GM23338 (cell line): ENCODE results near the gene SMAD3. TPM values are rescaled to one million over a fixed set of nuclear protein-coding genes. Genes with fewer than 3 reads are reported as not detected.

Source experiments
- ATAC-seq: fragments of 200-7000 bp; cut with Tn5 transposase; 3 replicates; pipeline ENCODE4 v1.9.1; 2020
- DNase-seq: peaks from one replicate; pipeline ENCODE4 v3.0.0-alpha.2; 2015; ENCODE audit warnings: low spot score
- H2AFZ ChIP-seq: fragments of 200-600 bp; sonication (generic); 2 replicates; pipeline ENCODE4 v1.8.0; 2016; ENCODE audit warnings: antibody characterized with exemption, mild to moderate bottlenecking, moderate library complexity
- H3F3A ChIP-seq: fragments of 200-600 bp; sonication (generic); replicated peaks from 2 replicates; pipeline ENCODE4 v1.8.0; 2017; ENCODE audit warnings: antibody characterized with exemption, mixed run types, low read depth
- H3K27ac ChIP-seq: fragments of 200-600 bp; sonication (generic); 2 replicates; pipeline ENCODE4 v1.6.1; 2016; ENCODE audit warnings: low read depth
- H3K27me3 ChIP-seq: fragments of 200-600 bp; sonication (generic); 2 replicates; pipeline ENCODE4 v1.8.0; 2016; ENCODE audit warnings: mild to moderate bottlenecking, mixed run types, moderate library complexity; ENCODE audit not compliant: insufficient read depth
- H3K36me3 ChIP-seq: fragments of 200-600 bp; sonication (generic); 2 replicates; pipeline ENCODE4 v1.8.0; 2016; ENCODE audit warnings: mild to moderate bottlenecking; ENCODE audit not compliant: insufficient read depth
- H3K4me1 ChIP-seq: fragments of 200-600 bp; sonication (generic); 2 replicates; pipeline ENCODE4 v1.8.0; 2016; ENCODE audit warnings: mild to moderate bottlenecking, moderate library complexity; ENCODE audit not compliant: insufficient read depth
- H3K4me2 ChIP-seq: fragments of 200-600 bp; sonication (generic); 2 replicates; pipeline ENCODE4 v1.7.1; 2017; ENCODE audit warnings: mixed run types
- H3K4me3 ChIP-seq: fragments of 200-600 bp; sonication (generic); 2 replicates; pipeline ENCODE4 v1.6.1; 2016; ENCODE audit warnings: mixed run types
- H3K79me2 ChIP-seq: fragments of 200-600 bp; sonication (generic); replicated peaks from 2 replicates; pipeline ENCODE4 v1.8.0; 2017; ENCODE audit warnings: mild to moderate bottlenecking; ENCODE audit not compliant: insufficient read depth
- H3K9me2 ChIP-seq: fragments of 200-600 bp; sonication (generic); 2 replicates; pipeline ENCODE4 v1.8.0; 2017; ENCODE audit not compliant: insufficient read depth
- H4K20me1 ChIP-seq: fragments of 200-600 bp; sonication (generic); replicated peaks from 2 replicates; pipeline ENCODE4 v1.8.0; 2017; ENCODE audit warnings: mild to moderate bottlenecking; ENCODE audit not compliant: insufficient read depth
- H3K27ac Mint-ChIP-seq: 2 replicates; pipeline ENCODE4 v1.8.0; 2020; ENCODE audit warnings: inconsistent platforms, mild to moderate bottlenecking, moderate library complexity, mixed read lengths
- H3K27me3 Mint-ChIP-seq: 3 replicates; pipeline ENCODE4 v1.8.0; 2022; ENCODE audit warnings: low read depth, mild to moderate bottlenecking, moderate library complexity, mixed read lengths, inconsistent platforms; ENCODE audit not compliant: insufficient read depth, poor library complexity
- H3K36me3 Mint-ChIP-seq: 3 replicates; pipeline ENCODE4 v1.8.0; 2021; ENCODE audit warnings: low read depth, mild to moderate bottlenecking, inconsistent platforms, moderate library complexity, mixed read lengths
- H3K4me1 Mint-ChIP-seq: 3 replicates; pipeline ENCODE4 v1.8.0; 2020; ENCODE audit warnings: mild to moderate bottlenecking, inconsistent platforms, mixed read lengths
- H3K4me3 Mint-ChIP-seq: 3 replicates; pipeline ENCODE4 v1.8.0; 2021; ENCODE audit warnings: moderate library complexity, mild to moderate bottlenecking, inconsistent platforms, mixed read lengths
- H3K9me3 Mint-ChIP-seq: 3 replicates; pipeline ENCODE4 v1.8.0; 2020; ENCODE audit warnings: moderate library complexity, mild to moderate bottlenecking, inconsistent platforms, mixed read lengths
- CREB1 ChIP-seq: fragments of 250-450 bp; sonication (Bioruptor Pico); IDR thresholded peaks from 2 replicates; pipeline ENCODE4 v1.5.0; 2020; ENCODE audit warnings: low read depth, mild to moderate bottlenecking, moderate library complexity
- EZH2 ChIP-seq: fragments of 200-600 bp; sonication (generic); IDR thresholded peaks from one replicate; pipeline ENCODE4 v1.8.0; 2017; ENCODE audit warnings: antibody characterized with exemption, mild to moderate bottlenecking, low read depth; ENCODE audit not compliant: unreplicated experiment
- EZH2phosphoT487 ChIP-seq: fragments of 200-600 bp; sonication (generic); IDR thresholded peaks from one replicate; pipeline ENCODE4 v1.8.1; 2018; ENCODE audit warnings: antibody characterized with exemption; ENCODE audit not compliant: unreplicated experiment
- JUNB ChIP-seq: IDR thresholded peaks from one replicate; pipeline ENCODE4 v1.6.1; 2016; ENCODE audit warnings: antibody characterized with exemption; ENCODE audit not compliant: unreplicated experiment
- NANOG ChIP-seq: IDR thresholded peaks from 2 replicates; pipeline ENCODE4 v1.6.1; 2016; ENCODE audit warnings: antibody characterized with exemption, borderline replicate concordance
- POLR2AphosphoS5 ChIP-seq: IDR thresholded peaks from 2 replicates; pipeline ENCODE4 v1.6.1; 2016; ENCODE audit warnings: antibody characterized with exemption, low read depth
- STAT1 ChIP-seq: IDR thresholded peaks from one replicate; pipeline ENCODE4 v1.6.1; 2016; ENCODE audit warnings: antibody characterized with exemption; ENCODE audit not compliant: unreplicated experiment
- ZNF114 ChIP-seq: fragments of 250-450 bp; sonication (Bioruptor Pico); IDR thresholded peaks from 2 replicates; pipeline ENCODE4 v1.5.0; 2020; ENCODE audit warnings: mild to moderate bottlenecking, moderate library complexity
- ZNF331 ChIP-seq: fragments of 250-450 bp; sonication (Bioruptor Pico); IDR thresholded peaks from 2 replicates; pipeline ENCODE4 v1.5.0; 2020; ENCODE audit warnings: low read depth, mild to moderate bottlenecking, moderate library complexity
- polyA plus RNA-seq: library from polyadenylated mRNA; unstranded; fragments of >200 nt; fragmentation: Nextera tagmentation; extraction: Ambion mirVana; gene quantifications from 2 replicates; pipeline ENCODE4 v1.2.1, GENCODE V29; 2016
- total RNA-seq: library from RNA; depleted of rRNA; stranded (reverse); fragments of >200 nt; shearing (Covaris generic); gene quantifications from 2 replicates; pipeline ENCODE4 v1.2.3, GENCODE V29; 2014
- TF ChIP-seq, protein P1 (sequence below), 2 experiments: fragments of 200-600 bp in 1 of 2; sonication (generic) in 1 of 2; conservative IDR thresholded peaks; 2 replicates each; pipeline versions ENCODE4 v1.5.1 to v1.6.1; 2016 to 2017; ENCODE audit warnings: antibody characterized with exemption in 2 of 2, low read depth in 2 of 2, mild to moderate bottlenecking in 2 of 2, moderate library complexity in 1 of 2
- TF ChIP-seq, protein P2 (sequence below): IDR thresholded peaks from 2 replicates; pipeline ENCODE4 v1.6.1; 2016; ENCODE audit warnings: antibody characterized with exemption
- TF ChIP-seq, protein P3 (sequence below): fragments of 250-450 bp; sonication (Bioruptor Pico); IDR thresholded peaks from 2 replicates; pipeline ENCODE4 v1.5.0; 2020; ENCODE audit warnings: mild to moderate bottlenecking, moderate library complexity
- TF ChIP-seq, protein P4 (sequence below): IDR thresholded peaks from one replicate; pipeline ENCODE4 v1.6.1; 2018; ENCODE audit warnings: antibody characterized with exemption; ENCODE audit not compliant: unreplicated experiment

The SMAD3 gene
- total and polyA plus RNA-seq, 2 experiments from 2014 or later, result 4.9 to 11.6 TPM

DNA sequence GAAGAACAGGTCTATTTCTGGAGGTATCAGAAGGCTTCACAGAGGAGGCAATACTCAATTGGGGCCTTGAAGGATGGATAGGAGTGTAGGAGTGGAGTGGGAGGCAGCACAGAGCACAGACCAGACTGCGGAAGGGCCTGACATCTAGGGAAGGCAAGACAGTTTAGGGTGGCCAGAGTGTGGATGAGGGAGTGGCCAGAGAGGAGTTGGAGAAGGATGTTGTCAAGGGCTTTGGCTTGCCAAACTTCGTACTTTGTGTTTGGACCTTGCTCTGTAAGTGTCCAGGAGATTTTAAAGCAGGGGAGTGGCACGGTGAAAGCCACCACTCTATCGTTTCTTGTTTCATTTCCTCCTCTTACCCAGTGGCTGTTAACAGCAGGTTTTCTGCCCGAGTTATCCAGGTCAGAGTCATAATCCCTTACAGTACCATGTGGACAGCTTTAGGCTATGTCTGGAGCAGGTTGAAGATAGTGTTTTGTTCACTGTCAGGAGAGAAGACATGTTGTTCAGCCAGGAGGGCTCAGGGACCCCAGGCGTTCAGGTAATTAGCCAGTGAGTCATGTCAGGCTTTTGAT, 12.3 kb downstream of the SMAD3 start:
- H3K4me1 Mint-ChIP-seq, result peaks cover 28% of the 10 kb centered on the region

More for the DNA sequence above, 12.3 kb downstream of the SMAD3 start:
- no peaks in the 10 kb centered on the region for H3F3A ChIP-seq
- H3K27me3 ChIP-seq, result no peaks in the 10 kb centered on the region
- ATAC-seq (peak; percentile 22; the same call in 1 of the 3 replicates), DNase-seq (no peak)
- H3K4me1 ChIP-seq, result peaks cover 26% of the 10 kb centered on the region
- no peak overlapping the region for H3K27ac ChIP-seq
- no peak for TF ChIP-seq ZNF331
- TF ChIP-seq, protein P1, sequence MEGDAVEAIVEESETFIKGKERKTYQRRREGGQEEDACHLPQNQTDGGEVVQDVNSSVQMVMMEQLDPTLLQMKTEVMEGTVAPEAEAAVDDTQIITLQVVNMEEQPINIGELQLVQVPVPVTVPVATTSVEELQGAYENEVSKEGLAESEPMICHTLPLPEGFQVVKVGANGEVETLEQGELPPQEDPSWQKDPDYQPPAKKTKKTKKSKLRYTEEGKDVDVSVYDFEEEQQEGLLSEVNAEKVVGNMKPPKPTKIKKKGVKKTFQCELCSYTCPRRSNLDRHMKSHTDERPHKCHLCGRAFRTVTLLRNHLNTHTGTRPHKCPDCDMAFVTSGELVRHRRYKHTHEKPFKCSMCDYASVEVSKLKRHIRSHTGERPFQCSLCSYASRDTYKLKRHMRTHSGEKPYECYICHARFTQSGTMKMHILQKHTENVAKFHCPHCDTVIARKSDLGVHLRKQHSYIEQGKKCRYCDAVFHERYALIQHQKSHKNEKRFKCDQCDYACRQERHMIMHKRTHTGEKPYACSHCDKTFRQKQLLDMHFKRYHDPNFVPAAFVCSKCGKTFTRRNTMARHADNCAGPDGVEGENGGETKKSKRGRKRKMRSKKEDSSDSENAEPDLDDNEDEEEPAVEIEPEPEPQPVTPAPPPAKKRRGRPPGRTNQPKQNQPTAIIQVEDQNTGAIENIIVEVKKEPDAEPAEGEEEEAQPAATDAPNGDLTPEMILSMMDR (conservative IDR thresholded peaks at IDR 0.05; ENCODE audit: low read depth in 2 of 2), result no peak
- TF ChIP-seq CREB1 (CRISPR knock-in tag), result no peak
- TF ChIP-seq JUNB, result no peak
- TF ChIP-seq, protein P2, sequence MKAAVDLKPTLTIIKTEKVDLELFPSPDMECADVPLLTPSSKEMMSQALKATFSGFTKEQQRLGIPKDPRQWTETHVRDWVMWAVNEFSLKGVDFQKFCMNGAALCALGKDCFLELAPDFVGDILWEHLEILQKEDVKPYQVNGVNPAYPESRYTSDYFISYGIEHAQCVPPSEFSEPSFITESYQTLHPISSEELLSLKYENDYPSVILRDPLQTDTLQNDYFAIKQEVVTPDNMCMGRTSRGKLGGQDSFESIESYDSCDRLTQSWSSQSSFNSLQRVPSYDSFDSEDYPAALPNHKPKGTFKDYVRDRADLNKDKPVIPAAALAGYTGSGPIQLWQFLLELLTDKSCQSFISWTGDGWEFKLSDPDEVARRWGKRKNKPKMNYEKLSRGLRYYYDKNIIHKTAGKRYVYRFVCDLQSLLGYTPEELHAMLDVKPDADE, result no peak
- no peak for TF ChIP-seq STAT1
- no peak for TF ChIP-seq POLR2AphosphoS5
- TF ChIP-seq, protein P3, sequence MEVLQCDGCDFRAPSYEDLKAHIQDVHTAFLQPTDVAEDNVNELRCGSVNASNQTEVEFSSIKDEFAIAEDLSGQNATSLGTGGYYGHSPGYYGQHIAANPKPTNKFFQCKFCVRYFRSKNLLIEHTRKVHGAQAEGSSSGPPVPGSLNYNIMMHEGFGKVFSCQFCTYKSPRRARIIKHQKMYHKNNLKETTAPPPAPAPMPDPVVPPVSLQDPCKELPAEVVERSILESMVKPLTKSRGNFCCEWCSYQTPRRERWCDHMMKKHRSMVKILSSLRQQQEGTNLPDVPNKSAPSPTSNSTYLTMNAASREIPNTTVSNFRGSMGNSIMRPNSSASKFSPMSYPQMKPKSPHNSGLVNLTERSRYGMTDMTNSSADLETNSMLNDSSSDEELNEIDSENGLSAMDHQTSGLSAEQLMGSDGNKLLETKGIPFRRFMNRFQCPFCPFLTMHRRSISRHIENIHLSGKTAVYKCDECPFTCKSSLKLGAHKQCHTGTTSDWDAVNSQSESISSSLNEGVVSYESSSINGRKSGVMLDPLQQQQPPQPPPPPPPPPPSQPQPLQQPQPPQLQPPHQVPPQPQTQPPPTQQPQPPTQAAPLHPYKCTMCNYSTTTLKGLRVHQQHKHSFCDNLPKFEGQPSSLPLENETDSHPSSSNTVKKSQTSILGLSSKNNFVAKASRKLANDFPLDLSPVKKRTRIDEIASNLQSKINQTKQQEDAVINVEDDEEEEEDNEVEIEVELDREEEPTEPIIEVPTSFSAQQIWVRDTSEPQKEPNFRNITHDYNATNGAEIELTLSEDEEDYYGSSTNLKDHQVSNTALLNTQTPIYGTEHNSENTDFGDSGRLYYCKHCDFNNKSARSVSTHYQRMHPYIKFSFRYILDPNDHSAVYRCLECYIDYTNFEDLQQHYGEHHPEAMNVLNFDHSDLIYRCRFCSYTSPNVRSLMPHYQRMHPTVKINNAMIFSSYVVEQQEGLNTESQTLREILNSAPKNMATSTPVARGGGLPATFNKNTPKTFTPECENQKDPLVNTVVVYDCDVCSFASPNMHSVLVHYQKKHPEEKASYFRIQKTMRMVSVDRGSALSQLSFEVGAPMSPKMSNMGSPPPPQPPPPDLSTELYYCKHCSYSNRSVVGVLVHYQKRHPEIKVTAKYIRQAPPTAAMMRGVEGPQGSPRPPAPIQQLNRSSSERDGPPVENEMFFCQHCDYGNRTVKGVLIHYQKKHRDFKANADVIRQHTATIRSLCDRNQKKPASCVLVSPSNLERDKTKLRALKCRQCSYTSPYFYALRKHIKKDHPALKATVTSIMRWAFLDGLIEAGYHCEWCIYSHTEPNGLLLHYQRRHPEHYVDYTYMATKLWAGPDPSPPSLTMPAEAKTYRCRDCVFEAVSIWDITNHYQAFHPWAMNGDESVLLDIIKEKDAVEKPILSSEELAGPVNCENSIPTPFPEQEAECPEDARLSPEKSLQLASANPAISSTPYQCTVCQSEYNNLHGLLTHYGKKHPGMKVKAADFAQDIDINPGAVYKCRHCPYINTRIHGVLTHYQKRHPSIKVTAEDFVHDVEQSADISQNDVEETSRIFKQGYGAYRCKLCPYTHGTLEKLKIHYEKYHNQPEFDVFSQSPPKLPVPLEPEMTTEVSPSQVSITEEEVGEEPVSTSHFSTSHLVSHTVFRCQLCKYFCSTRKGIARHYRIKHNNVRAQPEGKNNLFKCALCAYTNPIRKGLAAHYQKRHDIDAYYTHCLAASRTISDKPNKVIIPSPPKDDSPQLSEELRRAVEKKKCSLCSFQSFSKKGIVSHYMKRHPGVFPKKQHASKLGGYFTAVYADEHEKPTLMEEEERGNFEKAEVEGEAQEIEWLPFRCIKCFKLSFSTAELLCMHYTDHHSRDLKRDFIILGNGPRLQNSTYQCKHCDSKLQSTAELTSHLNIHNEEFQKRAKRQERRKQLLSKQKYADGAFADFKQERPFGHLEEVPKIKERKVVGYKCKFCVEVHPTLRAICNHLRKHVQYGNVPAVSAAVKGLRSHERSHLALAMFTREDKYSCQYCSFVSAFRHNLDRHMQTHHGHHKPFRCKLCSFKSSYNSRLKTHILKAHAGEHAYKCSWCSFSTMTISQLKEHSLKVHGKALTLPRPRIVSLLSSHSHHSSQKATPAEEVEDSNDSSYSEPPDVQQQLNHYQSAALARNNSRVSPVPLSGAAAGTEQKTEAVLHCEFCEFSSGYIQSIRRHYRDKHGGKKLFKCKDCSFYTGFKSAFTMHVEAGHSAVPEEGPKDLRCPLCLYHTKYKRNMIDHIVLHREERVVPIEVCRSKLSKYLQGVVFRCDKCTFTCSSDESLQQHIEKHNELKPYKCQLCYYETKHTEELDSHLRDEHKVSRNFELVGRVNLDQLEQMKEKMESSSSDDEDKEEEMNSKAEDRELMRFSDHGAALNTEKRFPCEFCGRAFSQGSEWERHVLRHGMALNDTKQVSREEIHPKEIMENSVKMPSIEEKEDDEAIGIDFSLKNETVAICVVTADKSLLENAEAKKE (CRISPR knock-in tag), result no peak
- no peak for TF ChIP-seq ZNF114 (CRISPR knock-in tag)
- no peak for TF ChIP-seq NANOG
- TF ChIP-seq EZH2, result no peak
- TF ChIP-seq, protein P4, sequence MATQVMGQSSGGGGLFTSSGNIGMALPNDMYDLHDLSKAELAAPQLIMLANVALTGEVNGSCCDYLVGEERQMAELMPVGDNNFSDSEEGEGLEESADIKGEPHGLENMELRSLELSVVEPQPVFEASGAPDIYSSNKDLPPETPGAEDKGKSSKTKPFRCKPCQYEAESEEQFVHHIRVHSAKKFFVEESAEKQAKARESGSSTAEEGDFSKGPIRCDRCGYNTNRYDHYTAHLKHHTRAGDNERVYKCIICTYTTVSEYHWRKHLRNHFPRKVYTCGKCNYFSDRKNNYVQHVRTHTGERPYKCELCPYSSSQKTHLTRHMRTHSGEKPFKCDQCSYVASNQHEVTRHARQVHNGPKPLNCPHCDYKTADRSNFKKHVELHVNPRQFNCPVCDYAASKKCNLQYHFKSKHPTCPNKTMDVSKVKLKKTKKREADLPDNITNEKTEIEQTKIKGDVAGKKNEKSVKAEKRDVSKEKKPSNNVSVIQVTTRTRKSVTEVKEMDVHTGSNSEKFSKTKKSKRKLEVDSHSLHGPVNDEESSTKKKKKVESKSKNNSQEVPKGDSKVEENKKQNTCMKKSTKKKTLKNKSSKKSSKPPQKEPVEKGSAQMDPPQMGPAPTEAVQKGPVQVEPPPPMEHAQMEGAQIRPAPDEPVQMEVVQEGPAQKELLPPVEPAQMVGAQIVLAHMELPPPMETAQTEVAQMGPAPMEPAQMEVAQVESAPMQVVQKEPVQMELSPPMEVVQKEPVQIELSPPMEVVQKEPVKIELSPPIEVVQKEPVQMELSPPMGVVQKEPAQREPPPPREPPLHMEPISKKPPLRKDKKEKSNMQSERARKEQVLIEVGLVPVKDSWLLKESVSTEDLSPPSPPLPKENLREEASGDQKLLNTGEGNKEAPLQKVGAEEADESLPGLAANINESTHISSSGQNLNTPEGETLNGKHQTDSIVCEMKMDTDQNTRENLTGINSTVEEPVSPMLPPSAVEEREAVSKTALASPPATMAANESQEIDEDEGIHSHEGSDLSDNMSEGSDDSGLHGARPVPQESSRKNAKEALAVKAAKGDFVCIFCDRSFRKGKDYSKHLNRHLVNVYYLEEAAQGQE, result no peak
- TF ChIP-seq EZH2phosphoT487, result no peak
- Mint-ChIP-seq H3K9me3 (no peaks in the 10 kb centered on the region), H3K36me3 (0 out of 3 replicates have a peak, but pooled peaks cover 2% of the 10 kb centered on the region), H3K27me3 (peaks cover under 1% of the 10 kb centered on the region), H3K27ac (no peak overlapping the region), H3K4me3 (no peak overlapping the region)
- H3K4me2 ChIP-seq, result no peak overlapping the region
- no peaks in the 10 kb centered on the region for H3K36me3 ChIP-seq
- no peak overlapping the region for H2AFZ ChIP-seq
- H3K9me2 ChIP-seq, result no peaks in the 10 kb centered on the region
- H3K79me2 ChIP-seq, result peaks cover 56% of the 10 kb centered on the region
- peaks cover 7% of the 10 kb centered on the region; the same call in 1 of the 2 replicates for H4K20me1 ChIP-seq
- no peak overlapping the region for H3K4me3 ChIP-seq
